Neural cell (in vitro differentiated cells): ENCODE results near the gene FSTL1. TPM values are rescaled to one million over a fixed set of nuclear protein-coding genes. Genes with fewer than 3 reads are reported as not detected.

Source experiments
- H2AFZ ChIP-seq: fragments of 200-600, 300-800 bp; sonication (generic), shearing (Covaris generic); 2 replicates; pipeline ENCODE4 v1.6.0; 2014; ENCODE audit warnings: low read depth, mild to moderate bottlenecking, antibody characterized with exemption, low read length, moderate library complexity
- H3F3A ChIP-seq: fragments of 200-600 bp; shearing (Covaris generic); 2 replicates; pipeline ENCODE4 v1.6.1; 2016; ENCODE audit warnings: mild to moderate bottlenecking, moderate library complexity, mixed read lengths, antibody characterized with exemption, low read length; ENCODE audit not compliant: insufficient read depth, poor library complexity, severe bottlenecking
- H3K27ac ChIP-seq: fragments of 200-600, 300-800 bp; sonication (generic), shearing (Covaris generic); 2 replicates; pipeline ENCODE4 v1.5.1; 2014; ENCODE audit warnings: mild to moderate bottlenecking, low read length, moderate library complexity
- H3K27me3 ChIP-seq: fragments of 300-800, 200-600 bp; sonication (generic), shearing (Covaris generic); 2 replicates; pipeline ENCODE4 v1.6.0; 2014; ENCODE audit warnings: mild to moderate bottlenecking, low read depth, low read length, moderate library complexity; ENCODE audit not compliant: insufficient read depth
- H3K36me3 ChIP-seq: fragments of 300-800, 200-600 bp; sonication (generic), shearing (Covaris generic); 2 replicates; pipeline ENCODE4 v1.5.1; 2014; ENCODE audit warnings: mild to moderate bottlenecking, antibody characterized with exemption, low read length, moderate library complexity; ENCODE audit not compliant: insufficient read depth
- H3K4me2 ChIP-seq: fragments of 300-800, 200-600 bp; sonication (generic), shearing (Covaris generic); 2 replicates; pipeline ENCODE4 v1.6.0; 2014; ENCODE audit warnings: mild to moderate bottlenecking, low read length
- H3K4me3 ChIP-seq: fragments of 300-800, 200-600 bp; sonication (generic), shearing (Covaris generic); 2 replicates; pipeline ENCODE4 v1.5.1; 2014; ENCODE audit warnings: mild to moderate bottlenecking, low read length, moderate library complexity
- H3K79me2 ChIP-seq: fragments of 200-600 bp; shearing (Covaris generic); replicated peaks from 2 replicates; pipeline ENCODE4 v1.6.0; 2014; ENCODE audit warnings: mild to moderate bottlenecking, low read length, moderate library complexity; ENCODE audit not compliant: insufficient read depth
- H3K9ac ChIP-seq: fragments of 300-800, 200-600 bp; sonication (generic), shearing (Covaris generic); 2 replicates; pipeline ENCODE4 v1.6.1; 2016; ENCODE audit warnings: mild to moderate bottlenecking, low read length, mixed read lengths
- H3K9me2 ChIP-seq: fragments of 200-600 bp; shearing (Covaris generic); 2 replicates; pipeline ENCODE4 v1.6.1; 2016; ENCODE audit warnings: mild to moderate bottlenecking, low read length, mixed read lengths; ENCODE audit not compliant: insufficient read depth
- H3K9me3 ChIP-seq: fragments of 200-600, 300-800 bp; sonication (generic), shearing (Covaris generic); 2 replicates; pipeline ENCODE4 v1.6.1; 2016; ENCODE audit warnings: mild to moderate bottlenecking, mixed run types, low read length, moderate library complexity, mixed read lengths
- H4K20me1 ChIP-seq: fragments of 200-600 bp; shearing (Covaris generic); 2 replicates; pipeline ENCODE4 v1.6.1; 2016; ENCODE audit warnings: mild to moderate bottlenecking, mixed run types; ENCODE audit not compliant: insufficient read depth
- EP300 ChIP-seq: fragments of 450-650 bp; conservative IDR thresholded peaks from 2 replicates; pipeline ENCODE4 v1.6.1; 2014; ENCODE audit warnings: antibody characterized with exemption, mild to moderate bottlenecking, moderate library complexity; ENCODE audit not compliant: poor library complexity, severe bottlenecking
- EZH2 ChIP-seq: fragments of 200-600, 300-800 bp; shearing (Covaris generic), sonication (generic); IDR thresholded peaks from 2 replicates; pipeline ENCODE4 v1.6.1; 2014; ENCODE audit warnings: antibody characterized with exemption, low read length, borderline replicate concordance, mild to moderate bottlenecking; ENCODE audit not compliant: insufficient read depth, poor library complexity, severe bottlenecking
- MXI1 ChIP-seq: fragments of 450-650 bp; conservative IDR thresholded peaks from 2 replicates; pipeline ENCODE4 v1.6.1; 2014; ENCODE audit warnings: antibody characterized with exemption, mild to moderate bottlenecking; ENCODE audit not compliant: poor library complexity, severe bottlenecking
- POLR2AphosphoS5 ChIP-seq: IDR thresholded peaks from 2 replicates; pipeline ENCODE4 v1.6.1; 2012
- RAD21 ChIP-seq: fragments of 450-650 bp; conservative IDR thresholded peaks from 2 replicates; pipeline ENCODE4 v1.6.1; 2014; ENCODE audit warnings: antibody characterized with exemption, mild to moderate bottlenecking, moderate library complexity
- SMC3 ChIP-seq: fragments of 450-650 bp; conservative IDR thresholded peaks from 2 replicates; pipeline ENCODE4 v1.6.1; 2014; ENCODE audit warnings: antibody characterized with exemption, mild to moderate bottlenecking, moderate library complexity; ENCODE audit not compliant: poor library complexity
- TAF1 ChIP-seq: IDR thresholded peaks from 2 replicates; pipeline ENCODE4 v1.6.1; 2012; ENCODE audit warnings: low read depth
- polyA plus RNA-seq: library from polyadenylated mRNA; depleted of rRNA; stranded (reverse); fragments of >200 nt; gene quantifications from 2 replicates; pipeline ENCODE4 v1.2.3, GENCODE V29; 2014
- TF ChIP-seq, protein P1 (sequence below): IDR thresholded peaks from 2 replicates; pipeline ENCODE4 v1.6.1; 2012; ENCODE audit warnings: borderline replicate concordance
- TF ChIP-seq, protein P2 (sequence below): fragments of 450-650 bp; IDR thresholded peaks from 2 replicates; pipeline ENCODE4 v1.5.1; 2014; ENCODE audit warnings: antibody characterized with exemption, mild to moderate bottlenecking, moderate library complexity; ENCODE audit not compliant: poor library complexity, severe bottlenecking

Gene FSTL1
- polyA plus RNA-seq, 1 donor from 2014 or later = 12.3 TPM

DNA sequence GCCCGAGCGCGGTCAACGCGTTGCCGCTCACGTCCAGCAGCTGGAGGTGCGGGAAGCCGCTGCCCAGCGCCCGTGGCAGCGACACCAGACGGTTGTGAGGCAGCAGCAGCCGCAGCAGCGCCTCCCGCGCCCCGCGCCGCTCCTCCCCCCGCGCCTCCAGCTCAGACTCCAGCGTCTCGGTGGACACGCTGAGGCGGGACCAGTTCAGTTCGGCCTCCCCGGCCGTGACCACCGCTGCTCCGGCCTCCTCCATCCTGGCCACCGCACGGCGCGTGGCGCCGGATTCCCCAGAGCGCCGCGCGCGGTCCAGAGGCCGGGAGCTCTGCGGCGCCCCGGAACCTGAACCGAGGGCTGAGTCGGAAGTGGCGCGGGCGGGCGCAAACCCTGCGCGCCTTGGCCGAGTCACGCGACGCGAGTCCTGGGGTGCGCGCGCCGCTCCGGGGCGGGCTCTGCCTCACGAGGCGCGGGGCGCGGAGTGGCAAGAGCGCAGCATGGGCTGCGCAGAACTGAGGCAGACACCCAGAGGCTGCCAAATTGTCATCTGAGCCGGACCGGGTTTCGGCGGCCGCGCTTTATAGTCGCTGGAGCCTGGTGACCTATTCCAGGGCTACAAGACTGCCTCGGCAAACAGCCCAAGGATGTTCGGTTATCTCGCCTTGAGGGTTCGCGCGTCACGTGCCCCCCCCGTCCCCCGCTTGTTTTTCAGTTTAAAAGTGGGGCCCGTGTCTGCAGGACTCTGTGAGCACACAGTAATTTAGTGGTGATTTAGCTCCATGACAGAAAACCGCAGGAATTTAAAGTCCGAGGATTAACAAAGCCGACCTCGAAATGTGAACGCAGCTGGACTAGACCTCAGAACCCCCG lies 101.6 kb downstream of the FSTL1 start, which contains the start of gene LRRC58:
Gene LRRC58, minus strand, starts transcription at position 364 of the 864 bp plus-strand sequence. Its CDS starts 111 bp downstream, at position 253.
- peak within 1 kb of the TSS; percentile 82 for H3K27ac ChIP-seq

DNA sequence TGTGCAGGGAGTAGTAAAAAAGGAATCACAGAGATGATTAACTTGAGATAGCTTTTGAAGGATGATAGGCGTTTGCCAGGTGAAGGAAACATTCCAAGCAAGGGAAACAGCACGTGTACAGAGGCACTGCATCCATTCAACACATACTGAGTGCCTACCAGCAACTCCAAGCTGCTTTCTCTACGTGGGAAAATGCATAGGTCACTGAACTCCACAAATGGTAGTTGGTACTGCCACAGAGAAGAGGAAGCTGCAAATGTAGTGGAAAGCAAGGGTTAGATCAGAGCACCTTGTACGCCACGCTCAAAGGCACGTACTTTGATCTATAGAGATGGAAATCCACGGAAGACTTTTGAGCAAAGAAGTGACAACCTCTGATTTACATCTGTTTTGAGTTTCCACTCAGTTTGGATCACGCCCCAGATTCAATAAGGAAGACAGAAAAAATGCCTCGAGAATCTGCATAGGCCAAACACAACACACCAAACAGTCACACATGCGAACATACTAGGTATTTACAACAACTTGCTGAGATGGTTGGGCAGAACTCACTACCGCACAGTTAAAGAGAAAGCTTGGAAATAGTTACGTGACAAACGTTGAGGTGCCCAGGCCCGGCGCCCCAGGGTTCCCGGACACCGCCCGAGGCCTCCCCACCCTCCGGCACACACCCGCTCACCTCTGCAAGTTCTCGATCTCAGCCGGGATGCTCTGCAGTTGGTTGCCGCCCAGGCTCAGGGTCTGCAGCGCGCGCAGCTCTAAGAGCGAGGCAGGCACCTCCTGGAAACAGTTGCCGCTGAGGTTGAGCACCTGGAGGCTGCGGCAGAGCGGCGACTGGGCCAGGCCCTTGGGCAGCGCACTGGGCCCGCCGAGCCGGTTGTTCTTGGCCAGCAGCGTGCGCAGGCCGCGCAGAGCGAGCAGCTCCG lies 102.5 kb downstream of the FSTL1 start:
- H3K9me3 ChIP-seq = no peaks in the 10 kb centered on the region
- H3K27ac ChIP-seq = peak overlapping the region; percentile 82
- peak overlapping the region; percentile 98 for H3K4me2 ChIP-seq
- H3K27me3 ChIP-seq = no peaks in the 10 kb centered on the region
- peaks cover 35% of the 10 kb centered on the region for H3K79me2 ChIP-seq
- H2AFZ ChIP-seq = peak overlapping the region; percentile 46
- TF ChIP-seq MXI1 = no peak
- H3K9ac ChIP-seq = peak overlapping the region; percentile 86
- H3F3A ChIP-seq = peaks cover 6% of the 10 kb centered on the region
- H3K9me2 ChIP-seq = no peaks in the 10 kb centered on the region
- no peaks in the 10 kb centered on the region for H4K20me1 ChIP-seq
- H3K4me3 ChIP-seq = peak overlapping the region; percentile 97
- no peaks in the 10 kb centered on the region for H3K36me3 ChIP-seq

More for the DNA sequence above, 101.6 kb downstream of the FSTL1 start, which contains the start of gene LRRC58:
- peak within 1 kb of the TSS; percentile 97 for H3K4me3 ChIP-seq
- no peaks in the 10 kb centered on the region for H4K20me1 ChIP-seq
- no peaks in the 10 kb centered on the region for H3K9me3 ChIP-seq
- peak within 1 kb of the TSS; percentile 86 for H3K9ac ChIP-seq
- peak; percentile 67 for TF ChIP-seq RAD21
- TF ChIP-seq, protein P1, sequence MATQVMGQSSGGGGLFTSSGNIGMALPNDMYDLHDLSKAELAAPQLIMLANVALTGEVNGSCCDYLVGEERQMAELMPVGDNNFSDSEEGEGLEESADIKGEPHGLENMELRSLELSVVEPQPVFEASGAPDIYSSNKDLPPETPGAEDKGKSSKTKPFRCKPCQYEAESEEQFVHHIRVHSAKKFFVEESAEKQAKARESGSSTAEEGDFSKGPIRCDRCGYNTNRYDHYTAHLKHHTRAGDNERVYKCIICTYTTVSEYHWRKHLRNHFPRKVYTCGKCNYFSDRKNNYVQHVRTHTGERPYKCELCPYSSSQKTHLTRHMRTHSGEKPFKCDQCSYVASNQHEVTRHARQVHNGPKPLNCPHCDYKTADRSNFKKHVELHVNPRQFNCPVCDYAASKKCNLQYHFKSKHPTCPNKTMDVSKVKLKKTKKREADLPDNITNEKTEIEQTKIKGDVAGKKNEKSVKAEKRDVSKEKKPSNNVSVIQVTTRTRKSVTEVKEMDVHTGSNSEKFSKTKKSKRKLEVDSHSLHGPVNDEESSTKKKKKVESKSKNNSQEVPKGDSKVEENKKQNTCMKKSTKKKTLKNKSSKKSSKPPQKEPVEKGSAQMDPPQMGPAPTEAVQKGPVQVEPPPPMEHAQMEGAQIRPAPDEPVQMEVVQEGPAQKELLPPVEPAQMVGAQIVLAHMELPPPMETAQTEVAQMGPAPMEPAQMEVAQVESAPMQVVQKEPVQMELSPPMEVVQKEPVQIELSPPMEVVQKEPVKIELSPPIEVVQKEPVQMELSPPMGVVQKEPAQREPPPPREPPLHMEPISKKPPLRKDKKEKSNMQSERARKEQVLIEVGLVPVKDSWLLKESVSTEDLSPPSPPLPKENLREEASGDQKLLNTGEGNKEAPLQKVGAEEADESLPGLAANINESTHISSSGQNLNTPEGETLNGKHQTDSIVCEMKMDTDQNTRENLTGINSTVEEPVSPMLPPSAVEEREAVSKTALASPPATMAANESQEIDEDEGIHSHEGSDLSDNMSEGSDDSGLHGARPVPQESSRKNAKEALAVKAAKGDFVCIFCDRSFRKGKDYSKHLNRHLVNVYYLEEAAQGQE = peak; percentile 57
- no peak for TF ChIP-seq EZH2
- TF ChIP-seq POLR2AphosphoS5 = peak; percentile 73
- peak; percentile 73 for TF ChIP-seq EP300
- TF ChIP-seq, protein P2, sequence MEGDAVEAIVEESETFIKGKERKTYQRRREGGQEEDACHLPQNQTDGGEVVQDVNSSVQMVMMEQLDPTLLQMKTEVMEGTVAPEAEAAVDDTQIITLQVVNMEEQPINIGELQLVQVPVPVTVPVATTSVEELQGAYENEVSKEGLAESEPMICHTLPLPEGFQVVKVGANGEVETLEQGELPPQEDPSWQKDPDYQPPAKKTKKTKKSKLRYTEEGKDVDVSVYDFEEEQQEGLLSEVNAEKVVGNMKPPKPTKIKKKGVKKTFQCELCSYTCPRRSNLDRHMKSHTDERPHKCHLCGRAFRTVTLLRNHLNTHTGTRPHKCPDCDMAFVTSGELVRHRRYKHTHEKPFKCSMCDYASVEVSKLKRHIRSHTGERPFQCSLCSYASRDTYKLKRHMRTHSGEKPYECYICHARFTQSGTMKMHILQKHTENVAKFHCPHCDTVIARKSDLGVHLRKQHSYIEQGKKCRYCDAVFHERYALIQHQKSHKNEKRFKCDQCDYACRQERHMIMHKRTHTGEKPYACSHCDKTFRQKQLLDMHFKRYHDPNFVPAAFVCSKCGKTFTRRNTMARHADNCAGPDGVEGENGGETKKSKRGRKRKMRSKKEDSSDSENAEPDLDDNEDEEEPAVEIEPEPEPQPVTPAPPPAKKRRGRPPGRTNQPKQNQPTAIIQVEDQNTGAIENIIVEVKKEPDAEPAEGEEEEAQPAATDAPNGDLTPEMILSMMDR = peak; percentile 85
- peak; percentile 82 for TF ChIP-seq SMC3
- TF ChIP-seq TAF1 = no peak
- TF ChIP-seq MXI1 = peak; percentile 93
- no peaks in the 10 kb centered on the region for H3K36me3 ChIP-seq
- peak within 1 kb of the TSS; percentile 98 for H3K4me2 ChIP-seq
- H2AFZ ChIP-seq = peak within 1 kb of the TSS; percentile 91
- no peaks in the 10 kb centered on the region for H3K27me3 ChIP-seq
- no peaks in the 10 kb centered on the region for H3K9me2 ChIP-seq
- H3F3A ChIP-seq = peaks cover 6% of the 10 kb centered on the region
- peaks cover 33% of the 10 kb centered on the region for H3K79me2 ChIP-seq
